ENCODE measurements around the gene OR7E24.

GRCh38 chr19:9250630-9251029, at the start of gene OR7E24:
- TF ChIP-seq CTCF (IDR thresholded peaks at IDR 0.05) (no peak), POLR2A (IDR thresholded peaks at IDR 0.05) (no peak)

All from prostate gland (tissue), 2 donors.